Esophagus muscularis mucosa (tissue), 3 donors: ENCODE results near the gene CLCN7.

Experiments used
- POLR2A ChIP-seq: fragments of 450-650 bp; IDR thresholded peaks from one replicate; pipeline ENCODE4 v1.6.1; 2017; ENCODE audit warnings: antibody characterized with exemption, moderate library complexity, mild to moderate bottlenecking, low read depth
- TF ChIP-seq, protein P1 (sequence below), 3 experiments: fragments of 200-600 bp in 2 of 3; fragments of 450-650 bp in 1 of 3; sonication (generic) in 2 of 3; IDR thresholded peaks; one replicate each; pipeline ENCODE4 v1.5.1; 2017 to 2019; ENCODE audit warnings: antibody characterized with exemption in 3 of 3, mild to moderate bottlenecking in 2 of 3, moderate library complexity in 1 of 3

DNA sequence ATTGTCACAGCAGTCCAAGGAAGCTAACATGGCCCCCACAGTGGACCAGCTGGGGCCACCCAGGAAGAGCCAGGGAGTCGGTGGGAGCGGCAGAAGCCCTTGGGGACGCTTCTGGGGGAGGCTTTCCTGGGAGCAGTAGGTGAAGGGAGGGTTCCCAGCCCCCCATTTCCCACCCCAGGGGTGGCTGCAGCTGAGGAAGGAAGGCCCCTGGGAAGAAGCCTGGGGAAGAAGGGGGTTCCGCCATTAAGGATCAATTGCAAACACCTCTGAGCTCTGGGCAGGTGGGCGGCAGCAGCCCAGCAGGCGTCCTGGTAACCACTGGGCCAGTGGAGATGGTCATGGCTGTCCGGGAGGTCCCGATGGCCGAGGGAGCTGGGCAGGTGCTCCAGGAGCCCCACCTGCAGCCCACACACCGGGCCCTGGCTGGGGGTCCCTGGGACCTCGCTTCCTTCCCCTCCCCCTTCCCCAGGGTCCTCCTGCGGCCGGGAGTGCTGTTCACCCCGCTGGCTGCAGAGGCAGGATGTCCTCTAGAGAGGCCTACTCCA, 44.5 kb downstream of the CLCN7 start:
- TF ChIP-seq, protein P1, sequence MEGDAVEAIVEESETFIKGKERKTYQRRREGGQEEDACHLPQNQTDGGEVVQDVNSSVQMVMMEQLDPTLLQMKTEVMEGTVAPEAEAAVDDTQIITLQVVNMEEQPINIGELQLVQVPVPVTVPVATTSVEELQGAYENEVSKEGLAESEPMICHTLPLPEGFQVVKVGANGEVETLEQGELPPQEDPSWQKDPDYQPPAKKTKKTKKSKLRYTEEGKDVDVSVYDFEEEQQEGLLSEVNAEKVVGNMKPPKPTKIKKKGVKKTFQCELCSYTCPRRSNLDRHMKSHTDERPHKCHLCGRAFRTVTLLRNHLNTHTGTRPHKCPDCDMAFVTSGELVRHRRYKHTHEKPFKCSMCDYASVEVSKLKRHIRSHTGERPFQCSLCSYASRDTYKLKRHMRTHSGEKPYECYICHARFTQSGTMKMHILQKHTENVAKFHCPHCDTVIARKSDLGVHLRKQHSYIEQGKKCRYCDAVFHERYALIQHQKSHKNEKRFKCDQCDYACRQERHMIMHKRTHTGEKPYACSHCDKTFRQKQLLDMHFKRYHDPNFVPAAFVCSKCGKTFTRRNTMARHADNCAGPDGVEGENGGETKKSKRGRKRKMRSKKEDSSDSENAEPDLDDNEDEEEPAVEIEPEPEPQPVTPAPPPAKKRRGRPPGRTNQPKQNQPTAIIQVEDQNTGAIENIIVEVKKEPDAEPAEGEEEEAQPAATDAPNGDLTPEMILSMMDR (IDR thresholded peaks at IDR 0.05), result no peak
- no peak for TF ChIP-seq POLR2A
